ENCODE results near the gene SLC9A4. TPM values are rescaled to one million over a fixed set of nuclear protein-coding genes. Genes with fewer than 3 reads are reported as not detected.

Gene SLC9A4
- total and polyA plus RNA-seq, 2 of the 4 experiments (the other 2 are of a cell fraction) = not detected

GRCh38 chr2:102427249-102427648 lies 45.8 kb upstream of the SLC9A4 start:
- Histone ChIP-seq H3K4ac (ENCODE audit: low read depth, low read length) (no peak overlapping the region), H2BK5ac (ENCODE audit: low read depth, low read length, poor library complexity, severe bottlenecking) (no peak overlapping the region), H4K8ac (ENCODE audit: low read depth in 2 of 2, low read length in 2 of 2) (no peak overlapping the region), H2BK120ac (ENCODE audit: low read depth, low read length) (no peak overlapping the region), H2AK9ac (replicated peaks; ENCODE audit: low read depth, low read length, poor library complexity) (no peak overlapping the region), H3K36me3 (ENCODE audit: control insufficient read depth, insufficient read depth, low read length) (no peaks in the 10 kb centered on the region), H2BK20ac (ENCODE audit: low read depth, low read length) (no peak overlapping the region), H3K27me3 (ENCODE audit: control insufficient read depth, insufficient read depth, low read length) (peaks cover 13% of the 10 kb centered on the region), H4K5ac (ENCODE audit: low read depth, low read length) (no peak overlapping the region), H3K9me3 (ENCODE audit: control insufficient read depth, insufficient read depth, low read length) (no peaks in the 10 kb centered on the region), H3K4me2 (ENCODE audit: low read depth, low read length) (no peak overlapping the region), H3K4me1 (ENCODE audit: control insufficient read depth, insufficient read depth, low read length) (no peaks in the 10 kb centered on the region), H3K4me3 (ENCODE audit: insufficient read depth, low read depth, low read length) (no peak overlapping the region), H2AK5ac (ENCODE audit: low read depth, low read length) (no peak overlapping the region), H3K79me1 (ENCODE audit: low read depth in 1 of 2, low read length in 2 of 2) (no peaks in the 10 kb centered on the region), H3K27ac (ENCODE audit: insufficient read depth, low read length) (no peak overlapping the region), H4K20me1 (ENCODE audit: insufficient read depth, low read length) (no peaks in the 10 kb centered on the region), H3K56ac (ENCODE audit: extremely low read depth, insufficient read depth, low read length) (no peak overlapping the region), H4K91ac (ENCODE audit: insufficient read depth, low read depth, low read length) (no peak overlapping the region), H3K14ac (replicated peaks; ENCODE audit: low read depth, low read length) (no peak overlapping the region), H3K9me1 (ENCODE audit: insufficient read depth, low read length) (no peaks in the 10 kb centered on the region), H3K23ac (ENCODE audit: low read depth, low read length) (no peak overlapping the region), H2AFZ (replicated peaks; ENCODE audit: low read length, poor library complexity) (no peak overlapping the region), H3K9ac (ENCODE audit: low read depth, low read length) (no peak overlapping the region), H3K18ac (ENCODE audit: low read depth, low read length) (no peak overlapping the region), H2BK15ac (ENCODE audit: low read depth, low read length) (no peak overlapping the region)
- dilution Hi-C loops (cut with HindIII; ENCODE audit: low sequenced_read_pairs, unreplicated experiment) = no loop called here
- no TSS peak for BruUV-seq (replicated peaks)
- intact Hi-C loops (cut with micrococcal nuclease) = no loop called here
- ChIA-PET CTCF (no interaction called here), POLR2A (ENCODE audit: unreplicated experiment) (no interaction called here)
- TF ChIP-seq CHD1 (IDR thresholded peaks at IDR 0.05; ENCODE audit: low read depth, low read length) = no peak
- TF ChIP-seq MAFK (IDR thresholded peaks at IDR 0.05; ENCODE audit: low read depth, low read length) = peak; percentile 39; the same call in 1 of the 2 replicates
- in situ Hi-C loops (cut with MboI; ENCODE audit: low sequenced_read_pairs) = no loop called here
- DNase-seq (no peak), ATAC-seq (ENCODE audit: low read depth) (no peak)
- no CpG with 5 or more reads among the region's 1 CpG for WGBS, 2 experiments (ENCODE audit: extremely low coverage in 2 of 2, insufficient read length in 1 of 2)
